MV-4-11 (cell line): ENCODE data around the gene TF.
A peak's percentile ranks its signal among the peaks of the same experiment; 100 is the strongest.

ENCODE experiments used
- DNase-seq: peaks from one replicate; lab custom pipeline; 2025; lab: John Stamatoyannopoulos, UW

Gene TF

DNA sequence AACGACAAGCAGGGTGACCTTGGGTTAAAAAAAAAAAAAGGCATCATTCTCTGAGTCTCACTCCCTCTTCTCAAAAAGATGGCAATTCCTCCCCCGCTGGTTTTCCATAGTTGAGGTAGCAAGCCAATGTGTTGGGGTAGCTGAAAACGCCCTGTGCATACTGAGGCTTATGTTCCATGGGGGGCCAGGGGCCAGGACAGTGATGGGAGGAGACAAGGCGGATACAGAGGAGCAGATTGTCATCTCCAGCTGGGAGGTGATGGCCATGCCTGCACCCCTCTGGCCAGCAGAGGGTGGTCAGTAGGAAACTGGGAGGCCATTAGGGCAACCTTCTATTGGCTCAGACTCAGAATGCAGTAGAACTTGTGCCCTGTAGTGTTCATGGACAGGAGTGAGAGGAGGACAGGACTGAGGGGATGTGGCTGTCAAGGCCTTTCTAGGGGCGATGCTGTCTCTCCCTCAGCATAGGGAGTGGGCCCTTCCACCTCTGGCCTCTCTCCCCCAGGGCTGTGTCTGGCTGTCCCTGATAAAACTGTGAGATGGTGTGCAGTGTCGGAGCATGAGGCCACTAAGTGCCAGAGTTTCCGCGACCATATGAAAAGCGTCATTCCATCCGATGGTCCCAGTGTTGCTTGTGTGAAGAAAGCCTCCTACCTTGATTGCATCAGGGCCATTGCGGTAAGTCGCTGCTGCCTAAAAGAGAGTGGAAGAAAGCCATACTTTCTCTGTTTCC is 1.9 kb downstream of the TF start:
- DNase-seq: no peak

DNA sequence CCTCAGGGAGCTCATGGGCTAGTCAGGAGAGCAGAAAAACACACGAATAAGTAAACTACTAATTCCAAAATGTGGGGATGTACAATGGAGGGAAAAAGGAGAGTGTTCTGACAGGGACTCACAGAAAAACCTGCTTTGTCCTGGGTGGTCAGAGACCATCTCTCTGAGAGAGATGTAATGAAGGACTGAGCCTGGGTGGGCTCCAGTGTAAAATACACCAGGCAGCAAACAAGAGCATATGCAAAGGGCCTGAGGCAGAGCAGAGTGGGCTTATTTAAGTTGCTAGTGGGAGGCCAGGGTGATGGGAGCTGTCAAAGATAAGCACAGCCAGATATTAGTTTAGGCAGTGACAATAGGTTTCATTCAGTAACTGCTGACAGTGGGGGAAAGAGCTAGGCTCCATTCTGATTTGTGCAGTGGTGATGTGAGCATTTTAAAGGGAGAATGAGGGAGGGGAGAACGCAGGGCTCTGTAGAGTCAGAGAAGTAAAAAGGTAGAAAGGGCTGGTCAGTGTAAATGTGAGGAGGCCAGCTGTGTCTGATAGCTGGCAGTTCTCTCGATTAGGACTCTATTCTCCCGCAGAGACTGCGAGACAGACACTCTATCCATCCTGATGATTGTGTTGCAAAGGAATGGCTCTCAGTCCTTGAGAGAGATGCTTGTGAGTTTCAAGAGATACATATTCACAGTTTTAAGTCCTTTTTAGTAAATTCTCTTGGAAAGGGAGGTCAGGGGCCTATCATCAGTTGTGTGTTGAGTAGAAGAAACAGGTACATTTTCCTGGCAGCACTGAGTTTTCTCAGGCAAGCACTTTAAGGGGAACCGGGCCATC is 3.5 kb downstream of the TF start:
- no peak for DNase-seq

DNA sequence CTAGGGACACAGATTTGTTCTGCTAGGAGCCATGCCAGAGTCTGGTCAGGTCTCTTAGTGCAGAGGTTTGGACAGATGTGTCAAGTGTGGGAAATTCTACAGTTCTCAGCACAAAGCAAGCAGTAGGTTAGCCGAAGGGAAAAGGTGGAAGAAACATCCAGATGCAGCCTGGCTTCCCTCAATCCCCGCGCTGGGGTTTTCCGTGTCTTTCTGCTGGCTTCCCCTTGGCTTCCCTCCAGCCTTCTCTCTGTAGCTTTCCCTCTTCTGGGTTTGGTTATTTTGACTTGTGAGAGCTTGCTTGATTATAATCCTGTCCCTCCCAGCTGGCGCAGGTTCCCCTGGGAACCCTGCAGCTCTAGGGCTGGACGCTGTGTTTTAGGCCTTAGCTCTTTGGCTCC is 4.1 kb downstream of the TF start:
- no peak for DNase-seq

- no peak for DNase-seq
Observed at GRCh38 chr3:133753107-133753778, 7.0 kb downstream of the TF start.

- no peak for DNase-seq
Observed at GRCh38 chr3:133753779-133754164, 7.6 kb downstream of the TF start.

GRCh38 chr3:133754455-133754854 is 8.3 kb downstream of the TF start:
- DNase-seq: no peak

GRCh38 chr3:133754973-133755828 is 9.0 kb downstream of the TF start:
- DNase-seq: no peak

- no peak for DNase-seq
Observed at GRCh38 chr3:133756716-133757694, 10.8 kb downstream of the TF start.

DNA sequence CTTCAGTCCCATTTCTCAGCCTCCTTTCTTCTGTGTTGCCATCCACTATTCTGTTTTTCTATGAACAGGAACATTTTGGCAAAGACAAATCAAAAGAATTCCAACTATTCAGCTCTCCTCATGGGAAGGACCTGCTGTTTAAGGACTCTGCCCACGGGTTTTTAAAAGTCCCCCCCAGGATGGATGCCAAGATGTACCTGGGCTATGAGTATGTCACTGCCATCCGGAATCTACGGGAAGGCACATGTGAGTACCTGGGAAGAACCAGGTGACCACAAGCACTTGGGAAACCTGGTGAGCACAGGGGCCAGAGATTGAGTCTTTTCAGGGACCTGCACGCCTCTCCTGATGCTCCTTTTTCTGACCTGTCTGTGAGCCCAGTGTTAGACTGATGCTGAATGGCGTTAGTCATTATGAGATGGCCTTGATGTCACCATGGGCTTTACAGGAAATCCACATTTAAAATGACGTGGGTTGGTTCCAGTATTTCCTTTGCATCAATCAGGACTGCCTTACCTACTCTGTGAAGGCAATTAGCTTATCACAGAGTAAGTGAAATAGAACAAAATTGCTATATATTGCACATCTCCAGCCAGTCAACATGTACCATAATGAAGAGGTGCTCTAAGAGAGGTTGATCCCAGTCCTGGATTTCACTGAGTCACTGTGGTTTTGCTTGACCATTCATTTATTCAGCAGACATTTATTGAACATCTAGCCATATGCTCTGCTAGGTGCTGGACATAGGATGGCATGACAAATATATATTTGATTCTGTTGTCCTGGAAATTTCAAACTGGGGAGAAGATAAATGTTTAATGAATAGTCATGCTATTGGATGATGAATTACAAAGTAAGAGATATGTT is 11.7 kb downstream of the TF start:
- no peak for DNase-seq

GRCh38 chr3:133758568-133758928 is 12.4 kb downstream of the TF start:
- DNase-seq: no peak

GRCh38 chr3:133758964-133759739 is 13.0 kb downstream of the TF start:
- no peak for DNase-seq

GRCh38 chr3:133759740-133760305 is 13.6 kb downstream of the TF start:
- DNase-seq: no peak

DNA sequence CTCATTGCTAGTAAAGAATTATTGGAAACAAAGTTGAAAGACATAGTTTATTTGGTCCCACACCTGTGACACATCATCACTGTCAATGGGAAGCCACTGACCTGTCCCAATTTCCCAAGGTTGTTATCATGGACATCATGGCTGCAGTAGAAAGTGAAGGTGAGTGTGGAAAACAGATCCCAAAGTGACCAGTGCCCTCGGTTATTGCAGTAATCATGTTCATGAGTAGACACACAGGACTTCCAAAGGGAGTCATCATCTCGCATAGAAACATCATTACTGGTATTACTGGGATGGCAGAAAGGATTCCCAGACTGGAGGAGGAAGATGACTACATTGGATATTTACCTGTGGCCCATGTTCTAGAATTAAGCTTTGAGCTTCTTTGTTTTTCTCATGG is 14.7 kb downstream of the TF start:
- no peak for DNase-seq

DNA sequence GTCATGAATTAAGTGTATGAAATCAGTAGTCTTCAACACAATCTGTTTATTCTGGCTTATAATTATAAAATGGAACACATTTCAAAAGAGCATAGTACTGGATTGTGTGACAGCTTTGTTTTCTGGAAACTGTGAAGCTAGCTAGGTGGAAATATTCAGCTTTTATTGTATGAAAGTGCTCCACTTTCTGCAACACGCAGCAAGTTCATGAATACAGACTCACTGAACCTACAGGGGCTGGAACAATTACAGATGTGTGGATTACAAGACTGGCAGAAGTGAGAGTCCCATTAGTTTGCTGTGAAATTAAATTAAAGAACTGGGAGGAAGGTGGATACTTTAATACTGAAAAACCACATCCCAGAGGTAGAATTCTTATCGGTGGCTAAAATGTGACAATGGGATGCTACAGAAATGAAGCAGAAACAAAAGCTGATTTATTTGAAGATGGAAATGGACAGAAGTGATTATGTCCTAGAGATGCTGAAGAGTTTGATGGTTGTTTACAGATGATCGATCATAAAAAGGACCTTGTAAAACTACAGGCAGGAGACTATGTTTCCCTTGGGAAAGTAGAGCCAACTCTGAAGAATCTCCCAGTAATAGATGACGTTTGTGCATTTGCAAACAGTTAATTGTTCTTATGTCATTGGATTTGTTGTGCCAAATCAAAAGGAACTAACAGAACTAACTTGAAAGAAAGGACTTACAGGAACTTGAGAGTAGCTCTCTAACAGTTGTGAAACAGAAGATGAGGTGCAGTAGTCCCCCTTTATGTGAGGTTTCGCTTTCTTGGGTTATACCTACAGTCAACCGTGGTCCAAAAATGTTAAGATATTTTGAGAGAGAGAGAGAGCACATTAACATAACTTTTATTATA is 15.7 kb downstream of the TF start:
- DNase-seq: no peak

DNA sequence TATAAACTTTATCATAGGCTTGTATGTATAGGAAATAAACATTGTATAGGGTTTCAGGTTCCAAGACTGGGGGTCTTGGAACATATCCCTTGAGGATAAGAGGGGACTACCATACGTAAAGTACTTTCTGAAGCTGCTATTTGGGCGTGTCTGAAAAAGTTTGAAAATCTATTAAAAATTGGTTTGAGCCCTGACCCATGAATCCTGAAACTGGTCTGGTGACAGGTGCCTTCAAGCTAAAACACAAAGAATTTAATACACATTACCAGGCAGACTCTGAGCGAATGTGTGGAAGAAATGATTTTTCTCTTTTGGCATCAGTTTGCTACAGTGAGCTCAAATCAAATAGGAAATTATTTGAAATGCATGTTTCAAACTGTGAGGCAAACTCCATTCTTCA is 16.3 kb downstream of the TF start:
- no peak for DNase-seq

- DNase-seq: peak; percentile 58
Observed at GRCh38 chr3:133763797-133764683, 17.8 kb downstream of the TF start.

- no peak for DNase-seq
Observed at GRCh38 chr3:133765256-133765655, 19.1 kb downstream of the TF start.
